ENCODE data around the gene RERE.

Gene RERE

GRCh38 chr1:8562881-8563865, 254.3 kb downstream of the RERE start:
- no peak for DNase-seq (ENCODE audit: low read depth)
- no peak overlapping the region for H3K4me3 ChIP-seq (ENCODE audit: low read depth, low read length)
- TF ChIP-seq CTCF (IDR thresholded peaks at IDR 0.05; ENCODE audit: insufficient read depth, low read depth, low read length, missing control alignments) = no peak

- H3K4me3 ChIP-seq (ENCODE audit: low read depth, low read length) = no peak overlapping the region
- peak; percentile 13 for DNase-seq (ENCODE audit: low read depth)
- no peak for TF ChIP-seq CTCF (IDR thresholded peaks at IDR 0.05; ENCODE audit: insufficient read depth, low read depth, low read length, missing control alignments)
Observed at GRCh38 chr1:8562222-8562621, 255.2 kb downstream of the RERE start.

- H3K4me3 ChIP-seq (ENCODE audit: low read depth, low read length) = no peak overlapping the region
- peak; percentile 81 for TF ChIP-seq CTCF (IDR thresholded peaks at IDR 0.05; ENCODE audit: insufficient read depth, low read depth, low read length, missing control alignments)
- peak; percentile 64 for DNase-seq (ENCODE audit: low read depth)
Observed at GRCh38 chr1:8560611-8561544, 256.6 kb downstream of the RERE start.

GRCh38 chr1:8560035-8560434, 257.4 kb downstream of the RERE start:
- TF ChIP-seq CTCF (IDR thresholded peaks at IDR 0.05; ENCODE audit: insufficient read depth, low read depth, low read length, missing control alignments) = no peak
- no peak overlapping the region for H3K4me3 ChIP-seq (ENCODE audit: low read depth, low read length)
- DNase-seq (ENCODE audit: low read depth) = no peak

GRCh38 chr1:8555582-8555981, 261.9 kb downstream of the RERE start:
- no peak overlapping the region for H3K4me3 ChIP-seq (ENCODE audit: low read depth, low read length)
- TF ChIP-seq CTCF (IDR thresholded peaks at IDR 0.05; ENCODE audit: insufficient read depth, low read depth, low read length, missing control alignments) = no peak
- peak; percentile 51 for DNase-seq (ENCODE audit: low read depth)

GRCh38 chr1:8554956-8555534, 262.4 kb downstream of the RERE start:
- DNase-seq (ENCODE audit: low read depth) = no peak
- no peak overlapping the region for H3K4me3 ChIP-seq (ENCODE audit: low read depth, low read length)
- no peak for TF ChIP-seq CTCF (IDR thresholded peaks at IDR 0.05; ENCODE audit: insufficient read depth, low read depth, low read length, missing control alignments)
